Naive thymus-derived CD4-positive, alpha-beta T cell (primary cell): ENCODE results near the gene MGAT4A. TPM values are rescaled to one million over a fixed set of nuclear protein-coding genes. Genes with fewer than 3 reads are reported as not detected.

Source experiments
- ATAC-seq: fragments of 150-1000 bp; cut with Tn5 transposase; 2 replicates; pipeline ENCODE4 v1.10.0; 2021; ENCODE audit warnings: mild to moderate bottlenecking, moderate library complexity
- CTCF ChIA-PET: fragments of 350-600 bp; sonication (Branson Sonifier 250); formaldehyde crosslinking; loops from one replicate; lab custom pipeline; 2021; ENCODE audit warnings: antibody characterized with exemption; lab: Charles Lee
- POLR2A ChIA-PET: fragments of 350-600 bp; sonication (Branson Sonifier 250); formaldehyde crosslinking; loops from one replicate; lab custom pipeline; 2021; ENCODE audit warnings: antibody characterized with exemption, inconsistent platforms; lab: Charles Lee
- DNase-seq, 9 donors: peaks; one replicate each; pipeline versions ENCODE4 v3.0.0 to v3.0.0-alpha.2; 2020 to 2022; ENCODE audit warnings: mixed read lengths in 1 of 9
- H3K27ac ChIP-seq: one replicate; pipeline ENCODE4 v1.7.0; 2013; ENCODE audit warnings: mild to moderate bottlenecking, low read depth, low read length, moderate library complexity
- H3K27me3 ChIP-seq, 2 donors: one replicate each; pipeline ENCODE4 v1.7.0; 2013; ENCODE audit warnings: low read length in 2 of 2, mild to moderate bottlenecking in 2 of 2, moderate library complexity in 2 of 2; ENCODE audit not compliant: control insufficient read depth in 2 of 2, insufficient read depth in 2 of 2
- H3K36me3 ChIP-seq, 3 experiments: 1 replicate in 2 of 3; 2 replicates in 1 of 3; pipeline ENCODE4 v1.7.0; 2013; ENCODE audit warnings: low read length in 3 of 3, mild to moderate bottlenecking in 3 of 3, moderate library complexity in 1 of 3; ENCODE audit not compliant: insufficient read depth in 3 of 3, control insufficient read depth in 2 of 3
- H3K4me1 ChIP-seq, 2 donors: one replicate each; pipeline ENCODE4 v1.7.0; 2013; ENCODE audit warnings: low read length in 2 of 2, mild to moderate bottlenecking in 2 of 2, moderate library complexity in 1 of 2; ENCODE audit not compliant: control insufficient read depth in 2 of 2, insufficient read depth in 2 of 2
- H3K4me3 ChIP-seq: 2 replicates; pipeline ENCODE4 v1.7.0; 2013; ENCODE audit warnings: mild to moderate bottlenecking, low read length
- H3K9me3 ChIP-seq, 3 experiments: 1 replicate in 2 of 3; 2 replicates in 1 of 3; pipeline ENCODE4 v1.7.0; 2013; ENCODE audit warnings: low read length in 3 of 3; ENCODE audit not compliant: control insufficient read depth in 2 of 3
- H3K27ac Mint-ChIP-seq, 9 donors: one replicate each; pipeline ENCODE4 v1.8.0; 2020 to 2022; ENCODE audit warnings: mixed read lengths in 9 of 9, mild to moderate bottlenecking in 8 of 9, moderate library complexity in 5 of 9, inconsistent platforms in 2 of 9
- H3K27me3 Mint-ChIP-seq, 5 donors: one replicate each; pipeline ENCODE4 v1.8.0; 2021 to 2022; ENCODE audit warnings: mixed read lengths in 5 of 5, mild to moderate bottlenecking in 1 of 5
- H3K36me3 Mint-ChIP-seq, 5 donors: one replicate each; pipeline ENCODE4 v1.8.0; 2020 to 2022; ENCODE audit warnings: mixed read lengths in 5 of 5, mild to moderate bottlenecking in 3 of 5, inconsistent platforms in 1 of 5
- H3K4me1 Mint-ChIP-seq, 7 donors: one replicate each; pipeline ENCODE4 v1.8.0; 2020 to 2022; ENCODE audit warnings: mixed read lengths in 7 of 7, mild to moderate bottlenecking in 3 of 7, inconsistent platforms in 1 of 7
- H3K4me3 Mint-ChIP-seq, 10 donors: one replicate each; pipeline ENCODE4 v1.8.0; 2020 to 2022; ENCODE audit warnings: mild to moderate bottlenecking in 10 of 10, mixed read lengths in 10 of 10, moderate library complexity in 6 of 10, inconsistent platforms in 2 of 10
- H3K9me3 Mint-ChIP-seq, 11 donors: one replicate each; pipeline ENCODE4 v1.8.0; 2020 to 2022; ENCODE audit warnings: mixed read lengths in 11 of 11, mild to moderate bottlenecking in 4 of 11, inconsistent platforms in 1 of 11, moderate library complexity in 1 of 11
- intact Hi-C, 2 donors: fragments of 100-400 bp; cut with micrococcal nuclease; formaldehyde crosslinking; loops; one replicate each; pipeline ENCODE4 v1.15.1; 2023
- polyA plus RNA-seq, 2 donors: library from polyadenylated mRNA; unstranded; fragments of 300-500 nt; fragmentation: Illumina TruSeq; gene quantifications; one replicate each; pipeline ENCODE4 v1.2.3, GENCODE V29; 2021
- total RNA-seq, 6 experiments: library from RNA in 5 of 6; stranded (reverse) in 5 of 6; gene quantifications; 1 replicate in 5 of 6; 2 replicates in 1 of 6; pipeline ENCODE4 v1.2.3 and lab custom pipeline; 2021 to 2026

MGAT4A gene
- total and polyA plus RNA-seq, 7 experiments from 2014 or later = 125 to 349 (median 262) TPM

GRCh38 chr2:98649992-98650375 is 80.9 kb downstream of the MGAT4A start:
- H3K4me3 Mint-ChIP-seq = peak overlapping the region in 7 of 10 donors; percentile 44 to 66 (median 53)
- CTCF ChIA-PET = interaction anchor here (0.6 to 2.1 kb wide), 25 partner anchors 10 to 415 kb away, joined by 3 to 30 read pairs (median 4); partner anchors contain the start of gene MGAT4A

DNA sequence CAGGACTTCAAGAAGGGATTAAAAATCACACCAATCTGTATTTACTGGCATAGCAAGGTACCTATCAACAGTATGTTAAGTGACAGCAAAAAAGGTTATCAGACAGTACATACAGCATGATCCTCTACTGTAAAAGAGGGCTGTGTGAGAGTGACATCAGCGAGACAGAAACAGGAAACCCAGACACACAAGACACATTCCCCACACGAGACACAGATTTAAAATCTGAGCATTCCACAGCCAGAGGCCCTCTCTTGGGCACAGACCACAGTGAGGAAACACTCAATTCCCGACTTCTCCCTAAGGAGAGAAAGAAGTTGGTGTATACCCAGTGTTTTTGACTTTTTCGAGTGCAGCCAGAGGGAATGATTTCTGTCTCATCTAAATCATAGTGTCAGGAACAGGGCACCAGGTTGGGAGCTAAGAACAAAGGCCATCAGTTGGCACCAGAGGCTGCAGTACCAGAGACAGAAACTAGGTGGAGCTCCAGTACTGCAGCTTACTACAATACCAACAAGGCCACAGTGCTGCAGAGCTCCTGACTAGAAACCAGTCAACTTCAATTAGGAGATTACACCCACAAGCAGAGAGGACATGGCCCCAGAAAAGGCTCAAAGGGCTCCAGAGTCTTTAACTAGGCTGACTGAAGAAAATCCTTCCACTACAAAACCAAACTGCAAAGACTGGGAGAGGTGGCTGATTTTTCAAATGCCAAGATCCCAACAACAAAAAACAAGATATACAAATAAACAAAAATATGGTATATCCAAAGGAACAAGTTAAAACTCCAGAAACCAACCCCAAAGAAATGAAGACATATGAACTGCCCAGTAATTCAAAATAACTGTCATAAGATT is 81.6 kb downstream of the MGAT4A start:
- peak overlapping the region in 8 of 10 donors; percentile 5 to 66 (median 50) for H3K4me3 Mint-ChIP-seq
- peak overlapping the region; percentile 39 for H3K27ac ChIP-seq
- H3K9me3 Mint-ChIP-seq = peaks cover 0 to 21% (median 13%) of the 10 kb centered on the region in 11 donors
- H3K27me3 Mint-ChIP-seq = no peaks in the 10 kb centered on the region
- ChIA-PET POLR2A (interaction anchor here (0.6 to 1.8 kb wide), 20 partner anchors 10 to 190 kb away, joined by 3 to 18 read pairs (median 4); partner anchors contain the start of gene MGAT4A), CTCF (interaction anchor here (0.6 to 2.1 kb wide), 28 partner anchors 11 to 849 kb away, joined by 3 to 30 read pairs (median 4); partner anchors contain the start of gene MGAT4A)
- intact Hi-C loops = loop anchor here (1.0 to 2.0 kb wide), 10 partner anchors 13 to 417 kb away; no protein-coding TSS in a partner anchor
- H3K4me3 ChIP-seq = no peak overlapping the region
- H3K27ac Mint-ChIP-seq = peak overlapping the region; percentile 73 to 96 (median 92)
- DNase-seq (peak; percentile 53 to 87 (median 80)), ATAC-seq (peak; percentile 99)
- peaks cover 8 to 38% (median 18%) of the 10 kb centered on the region in 3 experiments for H3K36me3 ChIP-seq
- peaks cover 40 to 66% (median 57%) of the 10 kb centered on the region in 7 donors for H3K4me1 Mint-ChIP-seq
- H3K27me3 ChIP-seq = no peaks in the 10 kb centered on the region
- peaks cover 0 to 7% (median 0%) of the 10 kb centered on the region in 3 experiments for H3K9me3 ChIP-seq
- H3K4me1 ChIP-seq = peaks cover 29 to 44% of the 10 kb centered on the region in 2 donors
- H3K36me3 Mint-ChIP-seq = peaks cover 14 to 65% (median 50%) of the 10 kb centered on the region in 5 donors

More at GRCh38 chr2:98649992-98650375, 80.9 kb downstream of the MGAT4A start:
- Mint-ChIP-seq H3K4me1 (peaks cover 46 to 72% (median 63%) of the 10 kb centered on the region in 7 donors), H3K36me3 (peaks cover 14 to 67% (median 53%) of the 10 kb centered on the region in 5 donors), H3K27me3 (no peaks in the 10 kb centered on the region), H3K9me3 (peaks cover 0 to 21% (median 13%) of the 10 kb centered on the region in 11 donors), H3K27ac (peak overlapping the region; percentile 73 to 96 (median 92))
- intact Hi-C loops = loop anchor here (1.0 to 5.0 kb wide), 11 partner anchors 13 to 532 kb away; partner anchors contain the start of genes MITD1 (in 1 of the 2) and MRPL30 (in 1 of the 2)
- Histone ChIP-seq H3K9me3 (peaks cover 0 to 7% (median 0%) of the 10 kb centered on the region in 3 experiments), H3K4me1 (peaks cover 35 to 51% of the 10 kb centered on the region in 2 donors), H3K4me3 (no peak overlapping the region), H3K27me3 (no peaks in the 10 kb centered on the region), H3K36me3 (peaks cover 8 to 33% (median 18%) of the 10 kb centered on the region in 3 experiments), H3K27ac (no peak overlapping the region)
- DNase-seq (no peak), ATAC-seq (no peak)
- POLR2A ChIA-PET = interaction anchor here (0.6 to 1.8 kb wide), 18 partner anchors 10 to 189 kb away, joined by 3 to 18 read pairs (median 4); partner anchors contain the start of gene MGAT4A

DNA sequence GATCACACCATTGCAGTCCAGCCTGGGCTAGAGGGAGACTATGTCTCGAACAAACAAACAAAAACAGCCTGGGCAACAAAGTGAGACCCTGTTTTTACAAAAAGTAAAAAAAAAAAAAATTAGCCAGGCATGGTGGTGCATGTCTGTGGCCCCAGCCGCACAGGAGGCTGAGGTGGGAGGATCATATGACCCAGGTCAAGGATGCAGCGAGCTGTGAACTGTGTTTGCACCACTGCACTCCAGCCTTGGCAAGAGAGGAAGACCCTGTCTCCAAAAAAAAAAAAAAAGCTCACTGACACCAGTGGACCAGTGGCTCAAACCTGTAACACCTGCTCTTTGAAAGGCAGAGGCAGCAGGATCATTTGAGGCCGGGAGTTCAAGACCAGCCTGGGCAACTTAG is 82.5 kb downstream of the MGAT4A start:
- Histone ChIP-seq H3K4me3 (no peak overlapping the region), H3K36me3 (peaks cover 12 to 47% (median 20%) of the 10 kb centered on the region in 3 experiments), H3K9me3 (peaks cover 0 to 7% (median 0%) of the 10 kb centered on the region in 3 experiments), H3K27ac (peak overlapping the region; percentile 39), H3K27me3 (no peaks in the 10 kb centered on the region), H3K4me1 (peaks cover 26 to 35% of the 10 kb centered on the region in 2 donors)
- intact Hi-C loops = loop anchor here (2.0 kb wide), 4 partner anchors 14 to 236 kb away; no protein-coding TSS in a partner anchor
- Mint-ChIP-seq H3K27ac (peak overlapping the region in 7 of 9 donors; percentile 73 to 96 (median 92)), H3K27me3 (no peaks in the 10 kb centered on the region), H3K36me3 (peaks cover 17 to 65% (median 49%) of the 10 kb centered on the region in 5 donors), H3K9me3 (peaks cover 0 to 21% (median 13%) of the 10 kb centered on the region in 11 donors), H3K4me3 (no peak overlapping the region), H3K4me1 (peaks cover 32 to 64% (median 54%) of the 10 kb centered on the region in 7 donors)
- ChIA-PET CTCF (interaction anchor here (0.6 to 2.1 kb wide), 6 partner anchors 40 to 850 kb away, joined by 3 to 30 read pairs (median 11); partner anchors contain the start of genes COA5, MGAT4A and UNC50), POLR2A (interaction anchor here (0.6 to 1.8 kb wide), 8 partner anchors 80 to 226 kb away, joined by 3 to 18 read pairs (median 4); partner anchors contain the start of gene MGAT4A)
- no peak for DNase-seq
- ATAC-seq = no peak

DNA sequence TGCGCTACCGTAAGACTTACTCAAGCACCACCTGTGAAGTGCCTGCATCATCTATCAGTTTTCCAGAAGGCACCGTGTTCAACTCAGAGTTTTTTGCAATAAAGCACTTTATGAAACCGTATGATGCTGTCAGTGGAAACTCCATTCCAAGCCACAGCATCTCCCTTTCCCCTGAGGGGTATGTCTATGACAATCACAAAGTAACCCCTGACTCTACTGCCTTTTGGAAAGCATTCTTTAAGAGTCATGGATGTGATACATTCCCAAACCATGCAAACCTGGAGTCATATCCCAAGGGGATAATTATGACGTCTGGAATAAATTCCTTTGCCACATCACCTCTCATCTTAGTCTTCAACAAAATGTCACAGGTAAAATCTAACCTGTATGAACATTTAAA is 83.3 kb downstream of the MGAT4A start:
- intact Hi-C loops = loop anchor here (2.0 kb wide), 4 partner anchors 15 to 235 kb away; no protein-coding TSS in a partner anchor
- H3K27ac Mint-ChIP-seq = peak overlapping the region in 4 of 9 donors; percentile 21 to 96 (median 92)
- Histone ChIP-seq H3K36me3 (peaks cover 18 to 55% (median 28%) of the 10 kb centered on the region in 3 experiments), H3K27me3 (no peaks in the 10 kb centered on the region), H3K9me3 (peaks cover 0 to 7% (median 0%) of the 10 kb centered on the region in 3 experiments), H3K4me1 (peaks cover 21 to 30% of the 10 kb centered on the region in 2 donors), H3K4me3 (no peak overlapping the region), H3K27ac (no peak overlapping the region)
- no peak for ATAC-seq
- H3K27me3 Mint-ChIP-seq = no peaks in the 10 kb centered on the region
- no peak for DNase-seq
- peaks cover 0 to 21% (median 13%) of the 10 kb centered on the region in 11 donors for H3K9me3 Mint-ChIP-seq
- peaks cover 27 to 59% (median 46%) of the 10 kb centered on the region in 7 donors for H3K4me1 Mint-ChIP-seq
- peaks cover 17 to 61% (median 45%) of the 10 kb centered on the region in 5 donors for H3K36me3 Mint-ChIP-seq
- ChIA-PET CTCF (no interaction called here), POLR2A (interaction anchor here (1.0 to 1.1 kb wide), 2 partner anchors 186 to 193 kb away, joined by 3 to 5 read pairs; no protein-coding TSS in a partner anchor)
- H3K4me3 Mint-ChIP-seq = no peak overlapping the region

GRCh38 chr2:98643496-98644100 is 87.3 kb downstream of the MGAT4A start:
- POLR2A ChIA-PET = interaction anchor here (1.0 to 2.8 kb wide), 4 partner anchors 17 to 87 kb away, joined by 3 to 7 read pairs (median 4); partner anchors contain the start of gene MGAT4A
- CTCF ChIA-PET = interaction anchor here (0.5 kb wide), 1 partner anchor 194 kb away, joined by 3 read pairs; no protein-coding TSS in a partner anchor
- H3K9me3 ChIP-seq = no peaks in the 10 kb centered on the region
- H3K27me3 ChIP-seq = no peaks in the 10 kb centered on the region
- peaks cover 3 to 6% of the 10 kb centered on the region in 2 donors for H3K4me1 ChIP-seq
- peaks cover 8 to 50% (median 31%) of the 10 kb centered on the region in 5 donors for H3K36me3 Mint-ChIP-seq
- H3K36me3 ChIP-seq = peaks cover 19 to 70% (median 42%) of the 10 kb centered on the region in 3 experiments
- intact Hi-C loops = no loop called here
- H3K27me3 Mint-ChIP-seq = no peaks in the 10 kb centered on the region
- no peak for ATAC-seq
- no peak overlapping the region for H3K27ac ChIP-seq
- peak overlapping the region in 8 of 9 donors; percentile 23 to 82 (median 44) for H3K27ac Mint-ChIP-seq
- peaks cover 0 to 38% (median 14%) of the 10 kb centered on the region in 7 donors for H3K4me1 Mint-ChIP-seq
- no peak overlapping the region for H3K4me3 Mint-ChIP-seq
- H3K9me3 Mint-ChIP-seq = no peaks in the 10 kb centered on the region
- H3K4me3 ChIP-seq = no peak overlapping the region
- DNase-seq = no peak
